ENCODE measurements around the gene PAPSS1.
"Not testable (repeated sequence)": the region's sequence is repeated elsewhere in the genome, so short reads cannot be mapped to it uniquely, and the experiment has no call there.

The PAPSS1 gene

GRCh38 chr4:107737450-107737849, 17.4 kb upstream of the PAPSS1 start:
- DNase-seq (ENCODE audit: low spot score) (no peak), ATAC-seq (ENCODE audit: low read depth) (no peak)
- no peaks in the 10 kb centered on the region for H3K4me1 ChIP-seq (ENCODE audit: insufficient read depth, poor library complexity, severe bottlenecking)
- H3K9me3 ChIP-seq (ENCODE audit: severe bottlenecking): no peaks in the 10 kb centered on the region
- no peaks in the 10 kb centered on the region for H3K27me3 ChIP-seq (ENCODE audit: insufficient read depth, poor library complexity, severe bottlenecking)
- no peaks in the 10 kb centered on the region for H3K36me3 ChIP-seq (ENCODE audit: low read depth)
- no peak for TF ChIP-seq CTCF (IDR thresholded peaks at IDR 0.05; ENCODE audit: poor library complexity, severe bottlenecking)
- no peak overlapping the region for H3K4me3 ChIP-seq (ENCODE audit: severe bottlenecking)
- no peak overlapping the region for H3K27ac ChIP-seq (ENCODE audit: poor library complexity, severe bottlenecking)

- Histone ChIP-seq H3K36me3 (ENCODE audit: low read depth) (no peaks in the 10 kb centered on the region), H3K9me3 (ENCODE audit: severe bottlenecking) (no peaks in the 10 kb centered on the region), H3K4me3 (ENCODE audit: severe bottlenecking) (no peak overlapping the region), H3K27me3 (ENCODE audit: insufficient read depth, poor library complexity, severe bottlenecking) (no peaks in the 10 kb centered on the region), H3K4me1 (ENCODE audit: insufficient read depth, poor library complexity, severe bottlenecking) (no peaks in the 10 kb centered on the region), H3K27ac (ENCODE audit: poor library complexity, severe bottlenecking) (no peak overlapping the region)
- DNase-seq (ENCODE audit: low spot score) (no peak), ATAC-seq (ENCODE audit: low read depth) (0 out of 3 replicates have a peak, but pooled peaks have one; percentile 50)
- TF ChIP-seq CTCF (IDR thresholded peaks at IDR 0.05; ENCODE audit: poor library complexity, severe bottlenecking): peak; percentile 84
These were observed 17.0 kb upstream of the PAPSS1 start for GRCh38 chr4:107736924-107737448.

GRCh38 chr4:107736037-107736436, 16.0 kb upstream of the PAPSS1 start:
- Histone ChIP-seq H3K4me1 (ENCODE audit: insufficient read depth, poor library complexity, severe bottlenecking) (no peaks in the 10 kb centered on the region), H3K27ac (ENCODE audit: poor library complexity, severe bottlenecking) (no peak overlapping the region), H3K9me3 (ENCODE audit: severe bottlenecking) (no peaks in the 10 kb centered on the region), H3K4me3 (ENCODE audit: severe bottlenecking) (no peak overlapping the region), H3K27me3 (ENCODE audit: insufficient read depth, poor library complexity, severe bottlenecking) (no peaks in the 10 kb centered on the region), H3K36me3 (ENCODE audit: low read depth) (no peaks in the 10 kb centered on the region)
- no peak for ATAC-seq (ENCODE audit: low read depth)
- no peak for TF ChIP-seq CTCF (IDR thresholded peaks at IDR 0.05; ENCODE audit: poor library complexity, severe bottlenecking)
- DNase-seq (ENCODE audit: low spot score): no peak

GRCh38 chr4:107734120-107734519, 14.1 kb upstream of the PAPSS1 start:
- no peak for TF ChIP-seq CTCF (IDR thresholded peaks at IDR 0.05; ENCODE audit: poor library complexity, severe bottlenecking)
- Histone ChIP-seq H3K4me3 (ENCODE audit: severe bottlenecking) (no peak overlapping the region), H3K27ac (ENCODE audit: poor library complexity, severe bottlenecking) (no peak overlapping the region), H3K9me3 (ENCODE audit: severe bottlenecking) (no peaks in the 10 kb centered on the region), H3K4me1 (ENCODE audit: insufficient read depth, poor library complexity, severe bottlenecking) (no peaks in the 10 kb centered on the region), H3K36me3 (ENCODE audit: low read depth) (no peaks in the 10 kb centered on the region), H3K27me3 (ENCODE audit: insufficient read depth, poor library complexity, severe bottlenecking) (no peaks in the 10 kb centered on the region)
- no peak for ATAC-seq (ENCODE audit: low read depth)
- no peak for DNase-seq (ENCODE audit: low spot score)

- no peak for TF ChIP-seq CTCF (IDR thresholded peaks at IDR 0.05; ENCODE audit: poor library complexity, severe bottlenecking)
- ATAC-seq (ENCODE audit: low read depth) (no peak), DNase-seq (ENCODE audit: low spot score) (no peak)
- H3K27ac ChIP-seq (ENCODE audit: poor library complexity, severe bottlenecking): no peak overlapping the region
- no peaks in the 10 kb centered on the region for H3K27me3 ChIP-seq (ENCODE audit: insufficient read depth, poor library complexity, severe bottlenecking)
- H3K9me3 ChIP-seq (ENCODE audit: severe bottlenecking): no peaks in the 10 kb centered on the region
- no peak overlapping the region for H3K4me3 ChIP-seq (ENCODE audit: severe bottlenecking)
- H3K36me3 ChIP-seq (ENCODE audit: low read depth): no peaks in the 10 kb centered on the region
- no peaks in the 10 kb centered on the region for H3K4me1 ChIP-seq (ENCODE audit: insufficient read depth, poor library complexity, severe bottlenecking)
These were observed 13.4 kb upstream of the PAPSS1 start for GRCh38 chr4:107733431-107733925.

GRCh38 chr4:107729050-107729449, 9.0 kb upstream of the PAPSS1 start:
- not testable (repeated sequence) for H3K4me1 ChIP-seq (ENCODE audit: insufficient read depth, poor library complexity, severe bottlenecking); H3K9me3 ChIP-seq (ENCODE audit: severe bottlenecking); H3K36me3 ChIP-seq (ENCODE audit: low read depth); DNase-seq (ENCODE audit: low spot score); H3K4me3 ChIP-seq (ENCODE audit: severe bottlenecking); H3K27ac ChIP-seq (ENCODE audit: poor library complexity, severe bottlenecking); ATAC-seq (ENCODE audit: low read depth); H3K27me3 ChIP-seq (ENCODE audit: insufficient read depth, poor library complexity, severe bottlenecking)

GRCh38 chr4:107726131-107726925, 6.3 kb upstream of the PAPSS1 start:
- H3K36me3 ChIP-seq (ENCODE audit: low read depth); DNase-seq (ENCODE audit: low spot score); H3K4me3 ChIP-seq (ENCODE audit: severe bottlenecking); H3K27ac ChIP-seq (ENCODE audit: poor library complexity, severe bottlenecking); H3K9me3 ChIP-seq (ENCODE audit: severe bottlenecking); H3K4me1 ChIP-seq (ENCODE audit: insufficient read depth, poor library complexity, severe bottlenecking); ATAC-seq (ENCODE audit: low read depth); H3K27me3 ChIP-seq (ENCODE audit: insufficient read depth, poor library complexity, severe bottlenecking): not testable (repeated sequence)

Measured in RWPE2 (cell line).